Measurements from ENCODE around the gene ZNF845.

- no peak for TF ChIP-seq CTCF (optimal IDR thresholded peaks at IDR 0.05 in 1 of 3, IDR thresholded peaks at IDR 0.05 in 1 of 3, conservative IDR thresholded peaks at IDR 0.05 in 1 of 3; ENCODE audit: extremely low read depth in 1 of 3, insufficient read depth in 2 of 3, low read length in 3 of 3)
- no peak for TF ChIP-seq EZH2 (IDR thresholded peaks at IDR 0.05; ENCODE audit: low read length)
These were observed 21.7 kb upstream of the ZNF845 start for GRCh38 chr19:53311897-53312296.

Data from keratinocyte (primary cell).